ENCODE data around the gene SEC23B. TPM values are rescaled to one million over a fixed set of nuclear protein-coding genes. Genes with fewer than 3 reads are reported as not detected.

Gene SEC23B
- total RNA-seq, 1 experiment from 2014 or later: 67.1 TPM

DNA sequence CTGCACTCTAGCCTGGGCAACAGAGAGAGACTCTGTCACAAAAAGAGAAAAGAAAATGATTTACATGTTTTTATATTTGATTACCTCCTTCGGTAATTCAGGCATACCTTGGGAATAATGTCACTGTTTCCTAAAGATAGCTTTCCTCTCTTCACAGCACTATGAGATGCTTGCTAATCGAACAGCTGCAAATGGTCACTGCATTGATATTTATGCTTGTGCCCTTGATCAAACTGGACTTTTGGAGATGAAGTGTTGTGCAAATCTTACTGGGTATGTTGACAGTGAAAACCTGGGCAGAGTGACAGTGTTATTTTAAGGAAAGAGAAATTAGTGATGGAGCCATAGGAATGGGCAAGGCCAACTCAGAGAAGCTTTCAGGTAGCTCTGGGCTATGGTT lies 19.6 kb downstream of the SEC23B start:
- CTCF ChIA-PET: no interaction called here
- DNase-seq (ENCODE audit: low spot score): no peak
- H3K36me3 Mint-ChIP-seq: peaks cover 80% of the 10 kb centered on the region
- no peaks in the 10 kb centered on the region for H3K27me3 Mint-ChIP-seq (ENCODE audit: low read depth)
- no peak overlapping the region for H3K27ac Mint-ChIP-seq
- POLR2A ChIA-PET: no interaction called here
- no peaks in the 10 kb centered on the region for H3K4me1 Mint-ChIP-seq
- H3K4me3 Mint-ChIP-seq: no peak overlapping the region
- TF ChIP-seq CREB1 (CRISPR knock-in tag; IDR thresholded peaks at IDR 0.05) (no peak), SOX15 (CRISPR knock-in tag; IDR thresholded peaks at IDR 0.05) (no peak), FOXJ3 (CRISPR knock-in tag; IDR thresholded peaks at IDR 0.05; ENCODE audit: borderline replicate concordance) (no peak), RORB (CRISPR knock-in tag; IDR thresholded peaks at IDR 0.05) (no peak), SP1 (CRISPR knock-in tag; conservative IDR thresholded peaks at IDR 0.05) (no peak), HMGA2 (CRISPR knock-in tag; IDR thresholded peaks at IDR 0.05) (no peak), GTF2I (CRISPR knock-in tag; conservative IDR thresholded peaks at IDR 0.05) (no peak), CREM (CRISPR knock-in tag; IDR thresholded peaks at IDR 0.05) (no peak), NFYB (CRISPR knock-in tag; conservative IDR thresholded peaks at IDR 0.05; ENCODE audit: low read depth) (no peak), ZNF423 (CRISPR knock-in tag; IDR thresholded peaks at IDR 0.05) (no peak), SMAD4 (CRISPR knock-in tag; IDR thresholded peaks at IDR 0.05) (no peak), NFATC4 (CRISPR knock-in tag; IDR thresholded peaks at IDR 0.05) (no peak)
- TF ChIP-seq, protein P1, sequence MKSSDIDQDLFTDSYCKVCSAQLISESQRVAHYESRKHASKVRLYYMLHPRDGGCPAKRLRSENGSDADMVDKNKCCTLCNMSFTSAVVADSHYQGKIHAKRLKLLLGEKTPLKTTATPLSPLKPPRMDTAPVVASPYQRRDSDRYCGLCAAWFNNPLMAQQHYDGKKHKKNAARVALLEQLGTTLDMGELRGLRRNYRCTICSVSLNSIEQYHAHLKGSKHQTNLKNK (CRISPR knock-in tag; IDR thresholded peaks at IDR 0.05): no peak
- TF ChIP-seq, protein P2, sequence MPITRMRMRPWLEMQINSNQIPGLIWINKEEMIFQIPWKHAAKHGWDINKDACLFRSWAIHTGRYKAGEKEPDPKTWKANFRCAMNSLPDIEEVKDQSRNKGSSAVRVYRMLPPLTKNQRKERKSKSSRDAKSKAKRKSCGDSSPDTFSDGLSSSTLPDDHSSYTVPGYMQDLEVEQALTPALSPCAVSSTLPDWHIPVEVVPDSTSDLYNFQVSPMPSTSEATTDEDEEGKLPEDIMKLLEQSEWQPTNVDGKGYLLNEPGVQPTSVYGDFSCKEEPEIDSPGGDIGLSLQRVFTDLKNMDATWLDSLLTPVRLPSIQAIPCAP (CRISPR knock-in tag; IDR thresholded peaks at IDR 0.05): no peak
- TF ChIP-seq, protein P3, sequence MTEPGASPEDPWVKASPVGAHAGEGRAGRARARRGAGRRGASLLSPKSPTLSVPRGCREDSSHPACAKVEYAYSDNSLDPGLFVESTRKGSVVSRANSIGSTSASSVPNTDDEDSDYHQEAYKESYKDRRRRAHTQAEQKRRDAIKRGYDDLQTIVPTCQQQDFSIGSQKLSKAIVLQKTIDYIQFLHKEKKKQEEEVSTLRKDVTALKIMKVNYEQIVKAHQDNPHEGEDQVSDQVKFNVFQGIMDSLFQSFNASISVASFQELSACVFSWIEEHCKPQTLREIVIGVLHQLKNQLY (CRISPR knock-in tag; IDR thresholded peaks at IDR 0.05): no peak
- TF ChIP-seq, protein P4, sequence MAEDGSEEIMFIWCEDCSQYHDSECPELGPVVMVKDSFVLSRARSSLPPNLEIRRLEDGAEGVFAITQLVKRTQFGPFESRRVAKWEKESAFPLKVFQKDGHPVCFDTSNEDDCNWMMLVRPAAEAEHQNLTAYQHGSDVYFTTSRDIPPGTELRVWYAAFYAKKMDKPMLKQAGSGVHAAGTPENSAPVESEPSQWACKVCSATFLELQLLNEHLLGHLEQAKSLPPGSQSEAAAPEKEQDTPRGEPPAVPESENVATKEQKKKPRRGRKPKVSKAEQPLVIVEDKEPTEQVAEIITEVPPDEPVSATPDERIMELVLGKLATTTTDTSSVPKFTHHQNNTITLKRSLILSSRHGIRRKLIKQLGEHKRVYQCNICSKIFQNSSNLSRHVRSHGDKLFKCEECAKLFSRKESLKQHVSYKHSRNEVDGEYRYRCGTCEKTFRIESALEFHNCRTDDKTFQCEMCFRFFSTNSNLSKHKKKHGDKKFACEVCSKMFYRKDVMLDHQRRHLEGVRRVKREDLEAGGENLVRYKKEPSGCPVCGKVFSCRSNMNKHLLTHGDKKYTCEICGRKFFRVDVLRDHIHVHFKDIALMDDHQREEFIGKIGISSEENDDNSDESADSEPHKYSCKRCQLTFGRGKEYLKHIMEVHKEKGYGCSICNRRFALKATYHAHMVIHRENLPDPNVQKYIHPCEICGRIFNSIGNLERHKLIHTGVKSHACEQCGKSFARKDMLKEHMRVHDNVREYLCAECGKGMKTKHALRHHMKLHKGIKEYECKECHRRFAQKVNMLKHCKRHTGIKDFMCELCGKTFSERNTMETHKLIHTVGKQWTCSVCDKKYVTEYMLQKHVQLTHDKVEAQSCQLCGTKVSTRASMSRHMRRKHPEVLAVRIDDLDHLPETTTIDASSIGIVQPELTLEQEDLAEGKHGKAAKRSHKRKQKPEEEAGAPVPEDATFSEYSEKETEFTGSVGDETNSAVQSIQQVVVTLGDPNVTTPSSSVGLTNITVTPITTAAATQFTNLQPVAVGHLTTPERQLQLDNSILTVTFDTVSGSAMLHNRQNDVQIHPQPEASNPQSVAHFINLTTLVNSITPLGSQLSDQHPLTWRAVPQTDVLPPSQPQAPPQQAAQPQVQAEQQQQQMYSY (CRISPR knock-in tag; IDR thresholded peaks at IDR 0.05): no peak
- no peaks in the 10 kb centered on the region for H3K9me3 Mint-ChIP-seq
- no peak for ATAC-seq

DNA sequence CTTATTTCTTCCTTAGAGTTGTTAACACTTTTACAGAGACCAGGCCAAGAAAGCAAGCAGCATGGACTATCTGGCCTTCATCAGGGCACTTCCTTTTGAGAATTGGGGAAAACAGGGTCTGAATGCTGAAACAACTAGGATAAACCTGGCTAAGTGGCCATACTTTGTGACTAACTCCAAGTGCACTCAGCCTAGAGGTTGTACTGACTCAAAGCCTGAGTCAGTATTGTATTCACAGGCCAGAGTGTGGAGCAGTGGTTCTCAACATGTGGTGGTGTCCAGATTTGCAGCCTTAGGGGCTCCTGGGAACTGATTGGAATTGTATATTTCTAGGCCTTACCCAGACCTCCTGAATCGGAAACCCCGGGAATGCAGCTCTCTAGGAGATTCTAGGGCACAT lies 20.1 kb downstream of the SEC23B start:
- no peak for ATAC-seq

More for the DNA sequence above, 20.1 kb downstream of the SEC23B start:
- H3K27me3 Mint-ChIP-seq (ENCODE audit: low read depth): no peaks in the 10 kb centered on the region
- CTCF ChIA-PET: no interaction called here
- no peak overlapping the region for H3K4me3 Mint-ChIP-seq
- DNase-seq (ENCODE audit: low spot score): no peak
- POLR2A ChIA-PET: no interaction called here
- TF ChIP-seq FOXP1 (CRISPR knock-in tag; IDR thresholded peaks at IDR 0.05; ENCODE audit: borderline replicate concordance) (no peak), EMX1 (CRISPR knock-in tag; IDR thresholded peaks at IDR 0.05) (no peak), RORB (CRISPR knock-in tag; IDR thresholded peaks at IDR 0.05) (no peak), TEAD1 (CRISPR knock-in tag; IDR thresholded peaks at IDR 0.05) (no peak), TCF7 (CRISPR knock-in tag; IDR thresholded peaks at IDR 0.05; ENCODE audit: low read depth) (no peak), NR3C1 (CRISPR knock-in tag; conservative IDR thresholded peaks at IDR 0.05; ENCODE audit: low read depth) (no peak), ETV6 (CRISPR knock-in tag; IDR thresholded peaks at IDR 0.05) (no peak), ESRRA (CRISPR knock-in tag; IDR thresholded peaks at IDR 0.05; ENCODE audit: borderline replicate concordance) (no peak)
- TF ChIP-seq, protein P5, sequence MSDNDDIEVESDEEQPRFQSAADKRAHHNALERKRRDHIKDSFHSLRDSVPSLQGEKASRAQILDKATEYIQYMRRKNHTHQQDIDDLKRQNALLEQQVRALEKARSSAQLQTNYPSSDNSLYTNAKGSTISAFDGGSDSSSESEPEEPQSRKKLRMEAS (CRISPR knock-in tag; IDR thresholded peaks at IDR 0.05): no peak
- TF ChIP-seq, protein P6, sequence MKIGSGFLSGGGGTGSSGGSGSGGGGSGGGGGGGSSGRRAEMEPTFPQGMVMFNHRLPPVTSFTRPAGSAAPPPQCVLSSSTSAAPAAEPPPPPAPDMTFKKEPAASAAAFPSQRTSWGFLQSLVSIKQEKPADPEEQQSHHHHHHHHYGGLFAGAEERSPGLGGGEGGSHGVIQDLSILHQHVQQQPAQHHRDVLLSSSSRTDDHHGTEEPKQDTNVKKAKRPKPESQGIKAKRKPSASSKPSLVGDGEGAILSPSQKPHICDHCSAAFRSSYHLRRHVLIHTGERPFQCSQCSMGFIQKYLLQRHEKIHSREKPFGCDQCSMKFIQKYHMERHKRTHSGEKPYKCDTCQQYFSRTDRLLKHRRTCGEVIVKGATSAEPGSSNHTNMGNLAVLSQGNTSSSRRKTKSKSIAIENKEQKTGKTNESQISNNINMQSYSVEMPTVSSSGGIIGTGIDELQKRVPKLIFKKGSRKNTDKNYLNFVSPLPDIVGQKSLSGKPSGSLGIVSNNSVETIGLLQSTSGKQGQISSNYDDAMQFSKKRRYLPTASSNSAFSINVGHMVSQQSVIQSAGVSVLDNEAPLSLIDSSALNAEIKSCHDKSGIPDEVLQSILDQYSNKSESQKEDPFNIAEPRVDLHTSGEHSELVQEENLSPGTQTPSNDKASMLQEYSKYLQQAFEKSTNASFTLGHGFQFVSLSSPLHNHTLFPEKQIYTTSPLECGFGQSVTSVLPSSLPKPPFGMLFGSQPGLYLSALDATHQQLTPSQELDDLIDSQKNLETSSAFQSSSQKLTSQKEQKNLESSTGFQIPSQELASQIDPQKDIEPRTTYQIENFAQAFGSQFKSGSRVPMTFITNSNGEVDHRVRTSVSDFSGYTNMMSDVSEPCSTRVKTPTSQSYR (CRISPR knock-in tag; IDR thresholded peaks at IDR 0.05): no peak
- TF ChIP-seq, protein P7, sequence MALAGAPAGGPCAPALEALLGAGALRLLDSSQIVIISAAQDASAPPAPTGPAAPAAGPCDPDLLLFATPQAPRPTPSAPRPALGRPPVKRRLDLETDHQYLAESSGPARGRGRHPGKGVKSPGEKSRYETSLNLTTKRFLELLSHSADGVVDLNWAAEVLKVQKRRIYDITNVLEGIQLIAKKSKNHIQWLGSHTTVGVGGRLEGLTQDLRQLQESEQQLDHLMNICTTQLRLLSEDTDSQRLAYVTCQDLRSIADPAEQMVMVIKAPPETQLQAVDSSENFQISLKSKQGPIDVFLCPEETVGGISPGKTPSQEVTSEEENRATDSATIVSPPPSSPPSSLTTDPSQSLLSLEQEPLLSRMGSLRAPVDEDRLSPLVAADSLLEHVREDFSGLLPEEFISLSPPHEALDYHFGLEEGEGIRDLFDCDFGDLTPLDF (CRISPR knock-in tag; IDR thresholded peaks at IDR 0.05): no peak
- no peaks in the 10 kb centered on the region for H3K9me3 Mint-ChIP-seq
- H3K4me1 Mint-ChIP-seq: no peaks in the 10 kb centered on the region
- peaks cover 85% of the 10 kb centered on the region for H3K36me3 Mint-ChIP-seq
- no peak overlapping the region for H3K27ac Mint-ChIP-seq

All from WTC11 (cell line).